DND-41 (cell line): ENCODE results near the gene CPED1.

ENCODE experiments used
- EZH2 ChIP-seq: IDR thresholded peaks from 3 replicates; pipeline ENCODE4 v1.6.1; 2012; ENCODE audit warnings: borderline replicate concordance, low read depth, mild to moderate bottlenecking, moderate library complexity, low read length, inconsistent platforms; ENCODE audit not compliant: severe bottlenecking
- TF ChIP-seq, protein P1 (sequence below): IDR thresholded peaks from 2 replicates; pipeline ENCODE4 v1.5.1; 2012; ENCODE audit warnings: borderline replicate concordance, low read length, moderate library complexity, mild to moderate bottlenecking; ENCODE audit not compliant: poor library complexity, severe bottlenecking; ENCODE audit errors: extremely low read depth

DNA sequence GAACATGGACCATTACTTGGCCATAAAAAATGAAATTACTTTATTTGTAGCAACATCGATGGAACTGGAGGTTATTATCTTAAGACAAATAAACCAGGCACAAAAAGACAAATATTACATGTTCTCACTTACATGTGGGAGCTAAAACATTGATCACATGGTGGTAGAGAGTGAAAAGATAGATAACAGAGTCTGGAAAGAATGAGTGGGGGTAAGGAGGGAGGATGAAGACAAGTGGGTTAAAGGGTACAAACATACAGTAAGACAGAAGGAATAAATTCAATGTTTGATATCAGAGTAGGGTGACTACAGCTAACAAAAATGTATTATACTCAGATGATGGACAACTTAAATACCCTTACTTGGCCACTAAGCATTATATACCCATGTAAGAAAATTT lies 240.3 kb downstream of the CPED1 start:
- TF ChIP-seq, protein P1, sequence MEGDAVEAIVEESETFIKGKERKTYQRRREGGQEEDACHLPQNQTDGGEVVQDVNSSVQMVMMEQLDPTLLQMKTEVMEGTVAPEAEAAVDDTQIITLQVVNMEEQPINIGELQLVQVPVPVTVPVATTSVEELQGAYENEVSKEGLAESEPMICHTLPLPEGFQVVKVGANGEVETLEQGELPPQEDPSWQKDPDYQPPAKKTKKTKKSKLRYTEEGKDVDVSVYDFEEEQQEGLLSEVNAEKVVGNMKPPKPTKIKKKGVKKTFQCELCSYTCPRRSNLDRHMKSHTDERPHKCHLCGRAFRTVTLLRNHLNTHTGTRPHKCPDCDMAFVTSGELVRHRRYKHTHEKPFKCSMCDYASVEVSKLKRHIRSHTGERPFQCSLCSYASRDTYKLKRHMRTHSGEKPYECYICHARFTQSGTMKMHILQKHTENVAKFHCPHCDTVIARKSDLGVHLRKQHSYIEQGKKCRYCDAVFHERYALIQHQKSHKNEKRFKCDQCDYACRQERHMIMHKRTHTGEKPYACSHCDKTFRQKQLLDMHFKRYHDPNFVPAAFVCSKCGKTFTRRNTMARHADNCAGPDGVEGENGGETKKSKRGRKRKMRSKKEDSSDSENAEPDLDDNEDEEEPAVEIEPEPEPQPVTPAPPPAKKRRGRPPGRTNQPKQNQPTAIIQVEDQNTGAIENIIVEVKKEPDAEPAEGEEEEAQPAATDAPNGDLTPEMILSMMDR: no peak
- TF ChIP-seq EZH2: no peak
